Muscle of leg (tissue), 11 donors: Measurements from ENCODE around the gene REL. TPM values are rescaled to one million over a fixed set of nuclear protein-coding genes. Genes with fewer than 3 reads are reported as not detected.

ENCODE experiments used
- DNase-seq: peaks from one replicate; pipeline ENCODE4 v3.0.0; 2013
- H3K27ac ChIP-seq: one replicate; pipeline ENCODE4 v1.5.1; 2013; ENCODE audit warnings: mild to moderate bottlenecking, low read length, control low read depth
- H3K27me3 ChIP-seq: one replicate; pipeline ENCODE4 v1.6.1; 2013; ENCODE audit warnings: low read length; ENCODE audit not compliant: control insufficient read depth, insufficient read depth
- H3K36me3 ChIP-seq: one replicate; pipeline ENCODE4 v1.6.1; 2013; ENCODE audit warnings: low read length; ENCODE audit not compliant: control insufficient read depth, insufficient read depth
- H3K4me1 ChIP-seq: one replicate; pipeline ENCODE4 v1.6.1; 2013; ENCODE audit warnings: low read length; ENCODE audit not compliant: control insufficient read depth, insufficient read depth
- H3K4me3 ChIP-seq: one replicate; pipeline ENCODE4 v1.5.1; 2013; ENCODE audit warnings: low read length, control low read depth
- H3K9me3 ChIP-seq: replicated peaks from 2 replicates; pipeline ENCODE4 v1.6.1; 2013; ENCODE audit warnings: low read depth, low read length; ENCODE audit not compliant: control insufficient read depth
- WGBS: methylation state at CpG from one replicate; pipeline ENCODE4 v1.1.5; 2013; ENCODE audit warnings: missing lambda C conversion rate; ENCODE audit not compliant: insufficient coverage; 5-methylcytosine and 5-hydroxymethylcytosine counted together
- polyA plus RNA-seq, 8 donors: library from polyadenylated mRNA; unstranded; fragments of 120-200 nt; gene quantifications; one replicate each; pipeline versions ENCODE4 v1.2.1 to v1.2.3, GENCODE V29; 2013; ENCODE audit warnings: inconsistent platforms in 1 of 8, low replicate concordance in 1 of 8; ENCODE audit not compliant: insufficient read length in 8 of 8, insufficient read depth in 1 of 8
- total RNA-seq: library from RNA; stranded (reverse); fragments of 120-200 nt; gene quantifications from one replicate; pipeline ENCODE4 v1.2.4, GENCODE V29; 2013

Gene REL
- total and polyA plus RNA-seq, 9 donors, result 2.4 to 6.7 (median 4.3) TPM

DNA sequence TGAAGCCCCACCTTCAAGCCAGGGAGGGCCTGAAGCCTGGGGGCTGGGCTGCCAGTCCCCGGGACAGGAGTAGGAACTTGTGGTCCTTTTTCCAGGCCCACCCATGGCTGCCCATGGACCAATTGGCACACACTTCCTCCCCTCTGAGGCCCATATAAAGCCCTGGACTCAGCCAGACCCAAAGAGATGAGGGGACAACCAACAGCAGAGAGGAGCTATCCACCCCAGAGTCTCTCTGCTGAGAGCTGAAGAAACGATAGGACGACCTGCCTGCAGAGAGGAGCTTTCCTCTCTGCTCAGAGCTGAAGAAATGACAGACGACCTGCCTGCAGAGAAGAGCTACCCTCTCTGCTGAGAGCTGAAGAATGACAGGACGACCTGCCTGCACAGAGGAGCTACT is 92.3 kb downstream of the REL start:
- Histone ChIP-seq H3K27me3 (no peaks in the 10 kb centered on the region), H3K27ac (no peak overlapping the region), H3K9me3 (no peaks in the 10 kb centered on the region), H3K4me1 (no peaks in the 10 kb centered on the region), H3K4me3 (no peak overlapping the region), H3K36me3 (no peaks in the 10 kb centered on the region)
- no peak for DNase-seq
- 58% methylated on average over 3 of the region's 5 CpGs for WGBS

DNA sequence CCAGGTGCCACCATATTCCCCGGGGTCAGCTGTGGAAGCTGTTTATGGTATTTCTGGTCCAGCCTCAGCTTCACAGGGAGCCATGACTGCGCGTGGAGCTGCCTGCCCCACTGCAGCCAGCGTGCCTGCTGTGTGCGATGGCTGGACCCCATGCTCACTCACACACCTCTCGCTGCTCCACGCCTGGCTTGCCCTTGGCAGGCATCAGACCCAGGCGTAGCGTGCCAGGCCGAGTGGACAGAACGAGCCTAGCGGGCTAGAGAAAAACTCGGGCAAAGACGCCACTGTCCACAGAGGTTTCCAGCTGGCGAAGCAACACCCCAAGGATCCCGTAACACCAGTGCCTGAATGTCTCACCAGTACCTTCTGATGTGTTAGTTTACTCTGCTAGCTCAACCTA is 93.3 kb downstream of the REL start:
- Histone ChIP-seq H3K27me3 (no peaks in the 10 kb centered on the region), H3K36me3 (no peaks in the 10 kb centered on the region), H3K9me3 (no peaks in the 10 kb centered on the region), H3K27ac (no peak overlapping the region), H3K4me1 (no peaks in the 10 kb centered on the region), H3K4me3 (no peak overlapping the region)
- no peak for DNase-seq
- WGBS, result 91% methylated on average over 13 of the region's 16 CpGs

Other genes with a start within 250 kb of the REL start
- 12.9 TPM for gene PAPOLG, start 125.3 kb upstream of the REL start, total RNA-seq
- gene PAPOLG, start 125.3 kb upstream of the REL start, polyA plus RNA-seq, result 10 to 100 TPM in 7 of 8 donors, 1 to 10 TPM in 1; 9.8 to 14.8 (median 11.5) TPM
- gene PEX13, start 136.1 kb downstream of the REL start, total RNA-seq, result 24.6 TPM
- gene PEX13, start 136.1 kb downstream of the REL start, polyA plus RNA-seq, result 10 to 100 TPM; 16.6 to 25.3 (median 20.6) TPM
- gene PUS10, start 136.7 kb downstream of the REL start, total RNA-seq, result 6.4 TPM
- 1 to 10 TPM; 3.6 to 5.5 (median 4.2) TPM for gene PUS10, start 136.7 kb downstream of the REL start, polyA plus RNA-seq
- 11.4 TPM for gene SANBR, start 184.3 kb downstream of the REL start, total RNA-seq
- gene SANBR, start 184.3 kb downstream of the REL start, polyA plus RNA-seq, result 10 to 100 TPM in 5 of 8 donors, 1 to 10 TPM in 3; 8.2 to 19.4 (median 10.6) TPM